GM12874 (cell line): Measurements from ENCODE around the gene PRR36.

Source experiments
- TF ChIP-seq, protein P1 (sequence below): IDR thresholded peaks from 2 replicates; pipeline ENCODE4 v1.5.1; 2011; ENCODE audit warnings: low read depth, mild to moderate bottlenecking, control low read depth, low read length, moderate library complexity; ENCODE audit not compliant: insufficient read depth

PRR36 gene

DNA sequence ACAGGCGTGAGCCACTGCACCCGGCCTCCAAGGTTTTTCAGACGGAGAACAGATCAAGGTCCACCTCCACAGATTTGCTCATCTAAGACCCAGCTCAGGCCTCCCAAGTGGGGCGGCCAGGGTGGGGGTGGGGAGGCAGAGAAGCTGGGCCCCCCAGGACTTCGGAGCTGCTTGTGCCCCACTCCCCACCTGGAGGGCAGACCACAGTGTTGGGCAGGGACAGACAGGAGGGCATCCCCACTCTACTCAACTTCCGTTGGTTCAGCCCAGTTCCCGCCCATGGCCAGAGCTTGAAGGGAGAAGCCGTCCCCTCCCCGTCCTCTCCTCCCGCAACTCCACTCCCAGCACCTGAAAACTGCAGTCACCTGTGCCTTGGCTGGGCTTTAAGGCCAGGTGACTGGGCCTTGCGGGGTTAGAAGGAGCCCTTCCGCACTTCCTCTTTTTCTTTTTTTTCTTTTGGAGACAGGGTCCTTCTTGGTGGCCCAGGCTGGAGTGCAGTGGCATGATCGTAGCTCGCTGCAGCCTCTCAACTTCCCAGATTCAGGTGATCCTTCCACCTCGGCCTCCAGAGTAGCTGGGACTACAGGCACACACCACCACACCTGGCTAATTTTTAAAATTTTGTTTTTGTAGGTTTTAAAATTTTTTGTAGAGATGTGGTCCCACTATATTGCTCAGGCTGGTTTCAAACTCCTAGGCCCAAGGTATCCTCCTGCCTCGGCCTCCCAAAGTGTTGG lies 13.4 kb upstream of the PRR36 start:
- TF ChIP-seq, protein P1, sequence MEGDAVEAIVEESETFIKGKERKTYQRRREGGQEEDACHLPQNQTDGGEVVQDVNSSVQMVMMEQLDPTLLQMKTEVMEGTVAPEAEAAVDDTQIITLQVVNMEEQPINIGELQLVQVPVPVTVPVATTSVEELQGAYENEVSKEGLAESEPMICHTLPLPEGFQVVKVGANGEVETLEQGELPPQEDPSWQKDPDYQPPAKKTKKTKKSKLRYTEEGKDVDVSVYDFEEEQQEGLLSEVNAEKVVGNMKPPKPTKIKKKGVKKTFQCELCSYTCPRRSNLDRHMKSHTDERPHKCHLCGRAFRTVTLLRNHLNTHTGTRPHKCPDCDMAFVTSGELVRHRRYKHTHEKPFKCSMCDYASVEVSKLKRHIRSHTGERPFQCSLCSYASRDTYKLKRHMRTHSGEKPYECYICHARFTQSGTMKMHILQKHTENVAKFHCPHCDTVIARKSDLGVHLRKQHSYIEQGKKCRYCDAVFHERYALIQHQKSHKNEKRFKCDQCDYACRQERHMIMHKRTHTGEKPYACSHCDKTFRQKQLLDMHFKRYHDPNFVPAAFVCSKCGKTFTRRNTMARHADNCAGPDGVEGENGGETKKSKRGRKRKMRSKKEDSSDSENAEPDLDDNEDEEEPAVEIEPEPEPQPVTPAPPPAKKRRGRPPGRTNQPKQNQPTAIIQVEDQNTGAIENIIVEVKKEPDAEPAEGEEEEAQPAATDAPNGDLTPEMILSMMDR, result no peak

DNA sequence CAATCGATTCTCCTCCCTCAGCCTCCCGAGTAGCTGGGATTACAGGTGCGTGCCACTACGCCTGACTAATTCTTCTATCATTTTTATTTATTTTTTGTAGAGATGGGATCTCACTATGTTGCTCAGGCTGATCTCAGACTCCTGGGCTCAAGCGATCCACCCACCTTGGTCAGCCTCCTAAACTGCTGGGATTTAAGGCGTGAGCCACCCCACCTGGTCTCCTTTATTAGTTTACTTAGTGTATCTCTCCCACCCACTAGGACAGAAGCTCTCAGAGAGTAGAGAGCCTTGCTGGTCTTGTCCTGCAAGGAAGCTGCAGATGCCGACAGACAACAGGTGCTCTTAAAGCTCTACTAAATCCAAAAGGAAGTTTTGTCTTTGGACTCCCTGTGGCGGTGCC lies 11.6 kb upstream of the PRR36 start:
- TF ChIP-seq, protein P1, result no peak

DNA sequence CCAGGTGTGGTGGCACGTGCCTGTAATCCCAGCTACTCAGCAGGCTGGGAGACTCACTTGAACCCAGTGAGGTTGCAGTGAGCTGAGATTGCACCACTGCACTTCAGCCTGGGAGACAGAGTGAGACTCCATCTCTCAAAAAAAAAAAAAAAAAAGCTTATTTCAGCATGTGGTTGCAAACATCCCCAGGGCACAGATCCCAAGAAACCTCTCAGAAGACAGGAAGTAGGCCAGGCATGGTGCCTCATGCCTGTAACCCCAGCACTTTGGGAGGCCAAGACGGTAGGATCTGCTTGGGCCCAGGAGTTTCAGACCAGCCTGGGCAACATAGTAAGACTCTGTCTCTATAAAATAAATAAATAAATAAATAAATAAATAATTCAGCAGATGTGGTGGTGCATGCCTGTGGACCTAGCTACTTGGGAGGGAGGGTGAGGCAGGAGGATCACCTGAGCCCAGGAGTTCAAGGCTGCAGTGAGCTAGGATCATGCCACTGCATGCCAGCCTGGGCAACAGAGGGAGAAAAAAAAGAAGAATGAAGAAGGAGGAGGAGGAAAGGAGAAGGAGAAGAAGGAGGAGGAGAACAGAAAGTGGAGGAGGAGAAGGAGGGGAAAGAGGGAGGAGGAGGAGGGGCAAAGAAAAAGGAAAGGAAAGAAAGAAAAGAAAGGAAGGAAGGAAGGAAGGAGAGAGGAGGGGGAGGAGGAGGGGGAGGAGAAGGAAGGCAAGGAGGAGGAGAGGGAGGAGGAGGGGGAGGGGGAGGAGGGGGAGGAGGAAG lies 9.8 kb upstream of the PRR36 start:
- TF ChIP-seq, protein P1, result no peak

DNA sequence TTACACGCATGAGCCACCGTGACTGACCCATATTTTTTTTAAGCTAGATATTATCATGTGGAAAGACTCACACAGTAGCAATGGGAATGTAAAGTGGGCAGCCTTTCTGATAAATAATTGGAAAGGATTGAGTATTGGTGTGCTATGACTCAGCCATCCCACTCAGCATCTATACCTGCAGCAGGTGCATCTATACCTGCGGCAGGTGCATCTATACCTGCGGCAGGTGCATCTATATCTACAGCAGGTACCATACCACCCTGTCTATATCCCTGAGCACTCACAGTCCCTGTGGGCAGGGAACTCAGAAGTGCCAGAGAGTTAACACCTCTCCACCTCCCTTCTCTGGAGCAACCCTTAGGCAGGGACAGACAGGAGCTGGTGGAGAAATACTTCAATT lies 8.9 kb upstream of the PRR36 start:
- TF ChIP-seq, protein P1, result no peak

DNA sequence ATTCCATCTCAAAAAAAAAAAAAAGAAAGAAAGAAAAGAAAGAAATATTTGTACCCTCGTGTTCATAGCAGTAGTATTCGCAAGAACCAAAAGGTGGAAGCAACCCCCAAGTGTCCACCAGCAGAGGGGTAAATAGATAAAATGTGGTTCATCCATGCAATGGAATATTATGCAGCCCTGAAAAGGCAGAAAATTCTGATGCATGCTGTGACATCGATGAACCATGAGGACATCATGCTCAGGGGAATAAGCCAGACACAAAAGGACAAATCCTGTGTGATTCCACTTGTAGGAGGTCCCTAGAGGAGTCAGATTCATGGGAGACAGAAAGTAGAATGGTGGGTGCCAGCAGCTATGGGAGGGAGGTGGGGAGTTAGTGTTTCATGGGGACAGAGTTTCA lies 7.7 kb upstream of the PRR36 start:
- TF ChIP-seq, protein P1, result no peak

DNA sequence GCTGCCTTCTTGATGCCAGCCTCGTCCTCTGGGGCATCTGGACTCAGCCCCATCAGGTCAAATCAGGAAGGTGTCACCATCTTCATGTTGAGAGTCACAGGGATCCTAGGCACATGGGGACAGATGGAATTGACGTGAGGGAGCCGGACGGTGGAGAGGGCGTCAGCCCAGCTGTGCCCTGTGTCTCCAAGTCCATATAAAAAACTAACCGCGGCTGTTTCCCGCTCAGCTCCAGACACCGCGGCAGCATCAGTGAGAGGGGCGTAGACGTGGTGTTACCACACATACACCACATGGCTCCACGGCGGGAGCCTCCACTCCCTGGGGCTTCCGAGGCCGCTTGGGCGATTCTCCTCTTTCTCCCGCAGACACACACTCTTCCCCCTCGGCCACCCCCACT lies 5.6 kb upstream of the PRR36 start:
- TF ChIP-seq, protein P1, result no peak

DNA sequence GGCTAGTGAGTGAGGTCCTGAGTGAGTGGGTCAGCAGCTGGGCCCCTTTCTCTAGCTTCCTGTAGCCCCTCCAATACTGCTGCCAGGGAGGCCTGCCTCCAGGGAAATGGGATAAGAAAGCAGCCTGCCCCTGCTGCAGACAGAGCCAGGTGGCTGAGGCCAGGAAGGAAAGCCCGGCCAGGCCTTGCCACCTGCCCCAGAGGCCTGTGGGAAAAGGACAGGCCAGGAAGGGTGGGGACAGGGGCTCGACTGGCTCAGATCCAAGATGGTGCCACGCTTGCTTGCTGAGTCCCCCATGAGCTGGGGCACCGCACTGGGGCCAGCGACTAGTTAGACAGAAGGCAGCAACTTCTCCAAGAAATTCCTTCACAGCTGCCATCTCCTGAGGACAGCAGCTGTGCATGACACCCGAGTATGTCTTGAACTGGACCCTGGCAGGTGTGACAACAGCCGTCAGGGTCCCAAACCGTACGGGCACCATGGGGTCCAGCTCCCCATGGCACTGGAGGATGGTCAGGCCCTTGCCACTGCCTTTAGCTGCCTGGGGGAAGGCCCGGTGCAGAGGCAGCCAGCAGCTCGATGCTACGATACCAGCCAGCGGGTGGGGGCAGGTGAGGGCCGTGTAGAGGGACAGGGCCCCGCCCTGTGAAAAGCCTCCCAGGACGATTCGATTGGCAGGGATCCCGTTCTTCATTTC lies 5.1 kb upstream of the PRR36 start:
- TF ChIP-seq, protein P1, result no peak
